Neuronal stem cell (in vitro differentiated cells): Measurements from ENCODE around the gene CTSV.

Experiments
- DNase-seq: peaks from one replicate; pipeline ENCODE4 v3.0.0-alpha.2; 2013; ENCODE audit warnings: low spot score
- H2AFZ ChIP-seq: one replicate; pipeline ENCODE4 v1.6.1; 2013; ENCODE audit warnings: mild to moderate bottlenecking, low read length, inconsistent platforms
- H2AK5ac ChIP-seq: 2 replicates; pipeline ENCODE4 v1.6.1; 2013; ENCODE audit warnings: low read depth, mild to moderate bottlenecking, inconsistent platforms, low read length, moderate library complexity, mixed read lengths
- H2BK120ac ChIP-seq: 2 replicates; pipeline ENCODE4 v1.6.1; 2013; ENCODE audit warnings: low read depth, mild to moderate bottlenecking, inconsistent platforms, low read length, moderate library complexity, mixed read lengths
- H2BK12ac ChIP-seq: one replicate; pipeline ENCODE4 v1.6.1; 2013; ENCODE audit warnings: low read length, inconsistent platforms
- H2BK15ac ChIP-seq: 2 replicates; pipeline ENCODE4 v1.6.1; 2013; ENCODE audit warnings: mild to moderate bottlenecking, low read length, inconsistent platforms, mixed read lengths
- H2BK5ac ChIP-seq: one replicate; pipeline ENCODE4 v1.6.1; 2013; ENCODE audit warnings: inconsistent platforms, mild to moderate bottlenecking, low read length, moderate library complexity
- H3K14ac ChIP-seq: one replicate; pipeline ENCODE4 v1.6.1; 2013; ENCODE audit warnings: low read length, inconsistent platforms
- H3K18ac ChIP-seq: 2 replicates; pipeline ENCODE4 v1.6.1; 2013; ENCODE audit warnings: low read length, inconsistent platforms
- H3K23ac ChIP-seq: 2 replicates; pipeline ENCODE4 v1.6.1; 2013; ENCODE audit warnings: low read depth, mild to moderate bottlenecking, mixed read lengths, low read length, inconsistent platforms; ENCODE audit not compliant: poor library complexity
- H3K27ac ChIP-seq: replicated peaks from 3 replicates; pipeline ENCODE4 v1.5.1; 2013; ENCODE audit warnings: low read length, inconsistent platforms
- H3K27me3 ChIP-seq, 3 experiments: 2 replicates each; pipeline ENCODE4 v1.6.1; 2013; ENCODE audit warnings: low read length in 3 of 3, mild to moderate bottlenecking in 2 of 3, inconsistent platforms in 1 of 3, low read depth in 1 of 3, mixed read lengths in 1 of 3, moderate library complexity in 1 of 3; ENCODE audit not compliant: control insufficient read depth in 3 of 3, insufficient read depth in 3 of 3
- H3K36me3 ChIP-seq, 2 donors: replicated peaks in 1 of 2; 2 replicates each; pipeline ENCODE4 v1.6.1; 2013; ENCODE audit warnings: low read length in 2 of 2; ENCODE audit not compliant: control insufficient read depth in 2 of 2, insufficient read depth in 2 of 2
- H3K4ac ChIP-seq: 2 replicates; pipeline ENCODE4 v1.6.1; 2013; ENCODE audit warnings: inconsistent platforms, mild to moderate bottlenecking, low read length, moderate library complexity
- H3K4me1 ChIP-seq, 2 donors: 1 replicate in 1 of 2; 2 replicates in 1 of 2; pipeline ENCODE4 v1.6.1; 2013; ENCODE audit warnings: low read length in 2 of 2, low read depth in 1 of 2; ENCODE audit not compliant: control insufficient read depth in 2 of 2, insufficient read depth in 1 of 2
- H3K4me2 ChIP-seq: one replicate; pipeline ENCODE4 v1.6.1; 2013; ENCODE audit warnings: mild to moderate bottlenecking, low read length, inconsistent platforms; ENCODE audit not compliant: insufficient read depth, poor library complexity, severe bottlenecking
- H3K4me3 ChIP-seq, 2 donors: 2 replicates each; pipeline ENCODE4 v1.5.1; 2013; ENCODE audit warnings: low read length in 2 of 2, mild to moderate bottlenecking in 2 of 2, inconsistent platforms in 1 of 2, moderate library complexity in 1 of 2
- H3K79me1 ChIP-seq: one replicate; pipeline ENCODE4 v1.6.1; 2013; ENCODE audit warnings: low read depth, mild to moderate bottlenecking, inconsistent platforms, low read length, moderate library complexity
- H3K9ac ChIP-seq: one replicate; pipeline ENCODE4 v1.6.1; 2013; ENCODE audit warnings: mild to moderate bottlenecking, low read depth, low read length, inconsistent platforms; ENCODE audit not compliant: poor library complexity
- H3K9me3 ChIP-seq, 2 donors: replicated peaks in 1 of 2; 2 replicates each; pipeline versions ENCODE3 to v1.6.1; 2013; ENCODE audit warnings: low read length in 2 of 2, mild to moderate bottlenecking in 2 of 2, inconsistent platforms in 1 of 2, low read depth in 1 of 2, mixed read lengths in 1 of 2, moderate library complexity in 1 of 2; ENCODE audit not compliant: control insufficient read depth in 2 of 2, insufficient read depth in 1 of 2
- H4K8ac ChIP-seq: one replicate; pipeline ENCODE4 v1.6.1; 2013; ENCODE audit warnings: low read depth, mild to moderate bottlenecking, inconsistent platforms, low read length, moderate library complexity
- H4K91ac ChIP-seq: one replicate; pipeline ENCODE4 v1.6.1; 2013; ENCODE audit warnings: low read length, low read depth, mild to moderate bottlenecking, inconsistent platforms; ENCODE audit not compliant: poor library complexity
- WGBS, 2 donors: extraction: QIAGEN DNeasy Blood & Tissue Kit; methylation state at CpG; one replicate each; pipeline ENCODE4 v1.1.7; 2013; ENCODE audit warnings: missing lambda C conversion rate in 2 of 2, mixed read lengths in 1 of 2; ENCODE audit not compliant: insufficient read length in 2 of 2, insufficient replicate concordance in 1 of 2; ENCODE audit errors: extremely low coverage in 2 of 2; 5-methylcytosine and 5-hydroxymethylcytosine counted together

The CTSV gene

GRCh38 chr9:97064176-97064575 lies 25.2 kb upstream of the CTSV start:
- Histone ChIP-seq H3K27ac (no peak overlapping the region), H2BK15ac (no peak overlapping the region), H4K91ac (no peak overlapping the region), H2AK5ac (no peak overlapping the region), H3K23ac (no peak overlapping the region), H3K9me3 (no peaks in the 10 kb centered on the region), H3K4me3 (no peak overlapping the region), H4K8ac (no peak overlapping the region), H3K4me1 (peaks cover 0 to 1% of the 10 kb centered on the region in 2 donors), H2BK5ac (no peak overlapping the region), H3K27me3 (peaks cover 0 to 3% (median 0%) of the 10 kb centered on the region in 3 experiments), H2BK120ac (no peak overlapping the region), H2AFZ (no peak overlapping the region), H3K4ac (no peak overlapping the region), H3K18ac (no peak overlapping the region), H3K14ac (no peak overlapping the region), H3K9ac (no peak overlapping the region), H3K4me2 (no peak overlapping the region), H3K79me1 (no peaks in the 10 kb centered on the region), H2BK12ac (no peak overlapping the region), H3K36me3 (no peaks in the 10 kb centered on the region)
- WGBS, 2 donors: no CpG with 5 or more reads among the region's 2 CpGs
- DNase-seq: no peak

- Histone ChIP-seq H3K14ac (no peak overlapping the region), H3K9me3 (no peaks in the 10 kb centered on the region), H2BK120ac (no peak overlapping the region), H3K36me3 (no peaks in the 10 kb centered on the region), H3K27ac (no peak overlapping the region), H3K4me2 (no peak overlapping the region), H3K27me3 (peaks cover 0 to 3% (median 0%) of the 10 kb centered on the region in 3 experiments), H2BK5ac (no peak overlapping the region), H4K8ac (peak overlapping the region; percentile 84), H3K79me1 (no peaks in the 10 kb centered on the region), H3K4me3 (no peak overlapping the region), H3K18ac (peak overlapping the region; percentile 53), H3K9ac (peak overlapping the region; percentile 13), H3K4ac (no peak overlapping the region), H2AFZ (no peak overlapping the region), H3K23ac (peak overlapping the region; percentile 20), H3K4me1 (peaks cover 0 to 1% of the 10 kb centered on the region in 2 donors), H4K91ac (no peak overlapping the region), H2AK5ac (peak overlapping the region; percentile 63), H2BK12ac (no peak overlapping the region), H2BK15ac (no peak overlapping the region)
- no peak for DNase-seq
- no CpG with 5 or more reads among the region's 3 CpGs for WGBS, 2 donors
Observed at GRCh38 chr9:97060796-97061195, 21.9 kb upstream of the CTSV start.

- Histone ChIP-seq H2BK120ac (no peak overlapping the region), H4K8ac (no peak overlapping the region), H3K9ac (no peak overlapping the region), H2BK12ac (no peak overlapping the region), H3K4me3 (no peak overlapping the region), H2AFZ (no peak overlapping the region), H2AK5ac (no peak overlapping the region), H3K4me2 (no peak overlapping the region), H3K27me3 (peaks cover 0 to 3% (median 0%) of the 10 kb centered on the region in 3 experiments), H3K18ac (no peak overlapping the region), H3K36me3 (no peaks in the 10 kb centered on the region), H3K4ac (no peak overlapping the region), H3K23ac (no peak overlapping the region), H3K14ac (no peak overlapping the region), H3K4me1 (peaks cover 0 to 1% of the 10 kb centered on the region in 2 donors), H3K27ac (no peak overlapping the region), H4K91ac (no peak overlapping the region), H2BK5ac (no peak overlapping the region), H3K79me1 (no peaks in the 10 kb centered on the region), H3K9me3 (no peaks in the 10 kb centered on the region), H2BK15ac (no peak overlapping the region)
- WGBS, 2 donors: no CpG with 5 or more reads among the region's 3 CpGs
- DNase-seq: no peak
Observed at GRCh38 chr9:97059626-97060025, 20.7 kb upstream of the CTSV start.

- Histone ChIP-seq H2AFZ (no peak overlapping the region), H3K36me3 (no peaks in the 10 kb centered on the region), H3K79me1 (no peaks in the 10 kb centered on the region), H2BK5ac (no peak overlapping the region), H3K27me3 (peaks cover 0 to 10% (median 0%) of the 10 kb centered on the region in 3 experiments), H3K9me3 (no peaks in the 10 kb centered on the region), H3K18ac (no peak overlapping the region), H2BK12ac (no peak overlapping the region), H2BK15ac (no peak overlapping the region), H3K4me3 (no peak overlapping the region), H3K27ac (no peak overlapping the region), H3K4me1 (peaks cover 0 to 1% of the 10 kb centered on the region in 2 donors), H3K4ac (no peak overlapping the region), H2BK120ac (no peak overlapping the region), H3K9ac (no peak overlapping the region), H4K91ac (no peak overlapping the region), H3K14ac (no peak overlapping the region), H4K8ac (no peak overlapping the region), H2AK5ac (no peak overlapping the region), H3K4me2 (no peak overlapping the region), H3K23ac (no peak overlapping the region)
- no CpG with 5 or more reads among the region's 5 CpGs for WGBS, 2 donors
- DNase-seq: no peak
Observed at GRCh38 chr9:97057651-97058050, 18.7 kb upstream of the CTSV start.
